C1 segment of cervical spinal cord (tissue), 14 donors: ENCODE results near the gene ANAPC13.

Experiments used
- DNase-seq, 14 donors: peaks; one replicate each; lab custom pipeline; 2025; lab: John Stamatoyannopoulos, UW

Gene ANAPC13

DNA sequence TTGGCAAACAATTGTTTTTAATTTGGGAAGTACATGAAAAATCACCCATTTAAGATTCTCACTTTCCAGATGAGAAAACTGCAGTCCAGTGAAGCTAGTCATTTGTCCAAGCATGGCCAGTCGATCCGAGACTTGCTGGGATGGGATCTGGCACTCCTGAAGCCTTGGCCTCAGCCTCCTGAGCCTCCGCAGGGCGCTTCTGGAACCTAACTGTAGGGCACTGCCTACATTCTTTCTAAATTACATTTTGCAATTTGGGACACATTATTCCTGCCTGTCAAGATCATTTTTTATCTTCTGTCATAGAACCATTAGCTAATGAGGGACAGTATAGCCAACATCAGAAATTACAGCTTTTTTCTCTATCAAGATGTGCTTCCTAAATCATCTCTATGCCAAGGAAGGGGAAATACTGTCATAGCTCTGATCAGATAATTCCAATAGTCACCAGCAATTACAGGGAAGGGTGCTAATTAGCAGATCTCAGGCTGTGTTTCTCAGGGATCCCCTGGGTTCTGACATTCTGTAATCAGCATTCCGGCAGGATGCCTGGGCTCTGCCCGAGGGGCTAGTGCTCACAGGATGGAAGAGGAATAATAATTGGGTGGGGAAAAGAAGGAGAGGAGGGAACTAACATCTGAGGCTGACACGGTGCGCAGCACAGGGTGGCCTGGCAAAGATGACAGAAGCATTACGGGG, 28.3 kb downstream of the ANAPC13 start:
- DNase-seq, result no peak

DNA sequence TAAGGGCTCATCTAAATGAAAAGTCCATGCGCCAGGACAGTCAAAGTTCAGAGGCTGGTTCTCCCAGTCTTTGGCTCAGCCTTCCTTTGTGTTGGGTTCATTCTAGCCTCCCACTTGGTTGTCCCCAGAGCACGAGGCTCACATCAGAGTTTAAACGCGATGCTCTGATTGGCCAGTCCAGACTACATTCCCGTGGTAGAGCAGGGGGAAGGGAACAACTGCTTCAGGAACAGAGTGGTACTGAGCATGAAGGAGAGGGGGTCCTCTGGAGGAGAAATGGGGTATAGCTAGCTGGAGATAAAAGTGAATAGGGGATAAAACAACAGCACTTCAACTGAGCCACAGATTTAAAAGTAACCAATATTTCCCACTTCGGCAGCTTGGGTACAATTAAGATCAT, 32.2 kb downstream of the ANAPC13 start:
- DNase-seq, result no peak

GRCh38 chr3:134449951-134450350, 35.8 kb downstream of the ANAPC13 start:
- DNase-seq, result no peak

DNA sequence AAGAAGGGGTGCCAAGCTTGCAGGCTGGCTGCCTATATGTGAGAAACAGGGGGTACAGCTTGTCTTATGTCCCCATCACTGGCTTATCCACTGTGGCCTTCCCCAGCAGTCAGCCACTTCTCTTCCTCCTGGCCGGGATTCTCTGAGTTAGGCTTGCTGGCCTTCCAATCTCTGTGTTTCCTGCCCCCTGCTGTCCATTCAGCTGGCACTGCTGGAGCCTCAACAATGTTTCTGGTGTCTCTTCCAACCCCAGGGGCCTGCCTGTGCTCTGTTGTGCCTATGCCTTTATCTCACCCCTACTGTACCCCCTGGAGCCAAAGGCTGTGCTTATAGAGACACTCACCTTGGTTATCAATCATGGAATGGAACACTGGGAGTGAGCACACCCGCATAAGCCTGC, 36.5 kb downstream of the ANAPC13 start:
- DNase-seq, result peak in 11 of 14 donors; percentile 13 to 64 (median 51)

DNA sequence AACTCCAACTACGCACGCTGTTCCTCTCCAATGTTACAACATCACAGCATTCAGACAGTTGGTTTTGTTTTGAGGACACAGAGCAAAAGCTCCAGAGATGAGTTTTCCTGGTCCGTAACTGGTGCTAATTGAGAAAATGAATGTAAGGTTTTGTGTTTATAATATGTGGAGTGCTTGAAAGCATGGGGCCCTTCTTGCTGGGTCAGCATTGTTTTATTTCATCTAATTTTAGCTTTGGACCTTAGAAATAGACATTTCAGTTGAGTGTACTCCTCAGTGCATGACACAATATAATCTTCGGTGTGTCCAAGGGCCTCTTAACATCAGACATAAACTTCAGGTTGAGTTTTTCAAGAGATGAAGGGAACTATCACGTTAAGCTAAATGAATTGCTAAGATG, 37.1 kb downstream of the ANAPC13 start:
- no peak for DNase-seq

- no peak for DNase-seq
Measured at GRCh38 chr3:134447351-134447750, 38.4 kb downstream of the ANAPC13 start.

DNA sequence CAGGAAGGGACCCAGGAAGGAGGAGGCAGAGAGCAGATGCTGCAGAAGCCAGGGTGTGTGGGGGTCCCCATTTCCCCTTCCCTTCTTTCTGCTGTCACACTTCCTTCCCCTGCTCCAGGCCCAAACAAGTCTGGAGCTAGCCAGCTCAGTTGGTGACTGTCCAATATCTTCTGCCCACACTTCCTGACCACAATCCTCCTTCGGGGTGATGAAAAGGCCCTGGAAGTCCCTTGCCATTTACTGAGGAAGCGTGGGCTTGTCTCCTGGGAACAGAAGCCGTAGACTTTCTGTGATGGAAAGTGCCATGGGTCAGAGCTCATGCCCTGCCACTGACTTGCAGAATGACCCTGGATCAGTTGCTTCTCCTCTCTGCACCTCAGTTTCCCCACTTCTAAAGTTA, 39.0 kb downstream of the ANAPC13 start:
- no peak for DNase-seq

DNA sequence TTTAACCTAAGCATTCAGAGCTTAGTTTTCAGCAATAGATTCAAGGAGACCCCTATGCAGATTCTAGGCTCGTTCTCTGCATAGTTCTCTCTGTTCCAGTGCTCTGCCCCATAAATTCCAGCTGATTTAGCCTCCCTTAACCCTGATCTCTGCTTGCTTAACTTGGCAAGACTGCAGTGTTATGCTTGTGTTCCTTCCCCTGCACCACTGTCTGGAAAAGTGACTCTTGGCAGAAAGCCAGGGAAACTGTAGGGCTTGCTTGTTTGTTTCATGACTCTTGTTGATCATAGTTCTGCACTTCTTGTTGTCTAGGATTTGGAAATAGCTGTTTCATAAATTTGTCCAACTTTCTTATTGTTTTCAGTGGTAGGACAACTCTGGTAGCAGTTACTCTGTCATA, 40.1 kb downstream of the ANAPC13 start:
- no peak for DNase-seq

DNA sequence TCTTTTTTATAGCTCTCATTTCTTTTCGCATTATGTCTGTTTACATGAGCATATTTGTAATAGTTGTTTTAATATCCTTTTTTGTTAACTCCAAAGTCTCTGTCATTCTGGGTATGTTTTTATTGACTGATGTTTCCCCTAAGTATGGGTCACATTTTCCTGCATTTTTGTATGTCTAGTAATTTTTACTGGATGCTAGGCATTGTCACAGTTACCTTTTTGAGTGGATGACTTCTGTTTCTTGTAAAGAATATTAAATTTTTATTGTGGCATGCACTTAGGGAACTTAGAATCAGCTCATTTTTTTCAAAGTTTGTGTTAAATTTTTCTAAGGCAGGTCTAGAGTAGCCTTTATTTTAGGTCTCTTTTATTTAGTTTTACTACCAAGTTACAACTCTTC, 40.7 kb downstream of the ANAPC13 start:
- no peak for DNase-seq

DNA sequence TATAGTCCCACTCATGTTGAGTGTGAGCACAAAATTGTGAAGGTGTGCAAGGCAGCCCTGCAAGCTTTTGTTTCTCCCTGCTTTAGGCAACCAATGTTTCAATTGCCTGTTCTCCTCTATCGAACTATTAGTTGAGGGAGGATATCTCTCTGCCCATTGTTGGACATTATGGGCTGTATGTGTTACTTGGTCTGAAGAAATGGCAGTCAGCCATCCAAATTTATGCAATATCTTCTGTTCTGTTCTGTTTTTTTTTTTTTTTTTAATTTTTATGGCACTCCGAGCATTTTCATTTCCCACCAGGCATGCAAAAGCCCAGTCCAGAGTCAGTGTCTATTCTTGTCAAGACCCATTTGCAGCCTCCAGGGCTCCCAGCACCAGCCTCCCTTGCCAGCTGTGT, 44.0 kb downstream of the ANAPC13 start:
- no peak for DNase-seq

- DNase-seq, result no peak
Measured at GRCh38 chr3:134441321-134441720, 44.5 kb downstream of the ANAPC13 start.

DNA sequence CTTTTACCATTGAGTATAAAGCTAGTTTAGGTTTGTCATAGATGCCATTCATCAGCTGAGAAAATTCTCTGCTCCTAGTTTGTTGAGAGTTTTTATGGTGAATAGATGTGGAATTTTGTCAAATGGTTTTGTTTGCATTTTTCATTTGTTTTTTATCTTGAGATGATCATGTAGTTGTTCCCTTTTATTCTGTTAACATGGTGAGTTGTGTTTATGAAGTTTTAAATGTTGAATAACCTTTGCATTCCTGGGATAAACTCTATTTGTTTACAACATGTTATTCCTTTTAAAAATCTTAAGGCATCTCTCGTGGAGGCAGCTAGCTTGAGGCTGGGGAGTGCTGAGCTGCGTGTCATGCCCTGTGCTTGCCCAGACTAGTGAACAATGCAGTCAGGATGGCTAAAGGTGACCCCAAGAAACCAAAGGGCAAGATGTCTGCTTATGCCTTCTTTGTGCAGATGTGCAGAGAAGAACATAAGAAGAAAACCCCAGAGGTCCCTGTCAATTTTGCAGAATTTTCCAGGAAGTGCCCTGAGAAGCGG, 48.5 kb downstream of the ANAPC13 start:
- no peak for DNase-seq

DNA sequence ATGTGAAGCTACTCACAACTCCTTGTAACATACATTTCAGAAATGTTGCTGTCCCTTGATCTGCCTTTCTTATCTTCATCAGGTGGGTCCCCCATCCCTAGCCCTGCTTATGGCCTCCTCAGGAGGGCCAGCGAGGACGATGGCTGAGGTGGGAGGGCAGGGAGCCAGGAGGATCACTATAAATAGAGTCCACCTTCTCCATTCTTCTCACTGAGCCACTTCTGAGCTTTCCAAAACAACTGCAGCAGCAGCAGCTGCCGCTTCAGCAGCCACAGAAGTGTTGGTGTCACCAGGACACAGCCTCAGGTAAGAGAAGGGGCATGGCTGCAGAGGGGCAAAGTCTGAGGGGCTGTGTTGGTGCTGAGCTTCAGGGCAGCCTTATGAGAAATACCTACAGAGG, 53.5 kb downstream of the ANAPC13 start:
- DNase-seq, result no peak

- DNase-seq, result peak in 1 of 14 donors; percentile 86
Measured at GRCh38 chr3:134430950-134431445, 54.8 kb downstream of the ANAPC13 start.

- peak in 1 of 14 donors; percentile 35 for DNase-seq
Measured at GRCh38 chr3:134430174-134430573, 55.6 kb downstream of the ANAPC13 start.

DNA sequence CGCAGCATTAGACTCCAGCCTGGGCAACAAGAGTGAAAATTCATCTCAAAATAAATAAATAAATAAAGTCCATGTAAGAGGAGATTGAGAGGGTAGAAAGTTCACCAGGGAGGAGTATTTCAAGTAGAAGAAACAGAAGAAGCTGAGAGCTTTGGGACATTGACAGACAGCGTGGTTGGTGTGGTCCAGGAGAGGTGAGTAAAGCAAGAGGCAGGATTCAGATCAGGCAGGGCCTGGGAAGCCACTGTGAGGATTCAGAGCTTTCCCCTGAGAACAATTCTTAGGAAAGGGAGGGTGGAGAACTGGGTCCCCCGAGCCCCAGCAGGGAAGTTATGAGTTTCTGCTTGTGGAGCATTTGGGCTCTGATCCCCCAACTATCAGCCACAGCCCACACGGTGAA, 57.4 kb downstream of the ANAPC13 start:
- no peak for DNase-seq
